ENCODE measurements around the gene PHF14.

The PHF14 gene

DNA sequence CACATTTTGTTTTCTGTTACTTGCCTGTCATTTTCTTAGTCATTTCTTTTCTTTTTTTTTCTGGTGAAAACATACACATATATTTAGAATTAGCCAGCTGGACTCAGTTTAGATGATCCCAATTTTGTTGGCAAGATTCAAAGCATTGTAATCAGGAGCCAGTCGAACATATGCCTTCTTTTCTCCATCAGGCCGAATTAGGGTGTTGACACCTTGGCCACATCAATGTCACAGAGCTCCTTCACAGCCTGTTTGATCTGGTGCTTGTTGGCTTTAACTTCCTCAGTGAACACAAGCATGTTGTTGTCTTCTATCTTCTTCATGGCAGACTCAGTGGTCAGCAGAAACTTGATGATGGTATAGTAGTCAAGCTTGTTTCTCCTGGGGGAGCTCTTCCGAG, 32.6 kb downstream of the PHF14 start:
- Mint-ChIP-seq H3K4me3 (peak overlapping the region; percentile 7 to 14), H3K27ac (peak overlapping the region in 1 of 2 donors; percentile 30), H3K36me3 (ENCODE audit: insufficient read depth) (no peaks in the 10 kb centered on the region), H3K9me3 (no peaks in the 10 kb centered on the region), H3K4me1 (ENCODE audit: low read depth in 2 of 2) (peaks cover 23 to 31% of the 10 kb centered on the region in 2 donors), H3K27me3 (no peaks in the 10 kb centered on the region)
- DNase-seq (no peak), ATAC-seq (replicated peaks) (no peak)

DNA sequence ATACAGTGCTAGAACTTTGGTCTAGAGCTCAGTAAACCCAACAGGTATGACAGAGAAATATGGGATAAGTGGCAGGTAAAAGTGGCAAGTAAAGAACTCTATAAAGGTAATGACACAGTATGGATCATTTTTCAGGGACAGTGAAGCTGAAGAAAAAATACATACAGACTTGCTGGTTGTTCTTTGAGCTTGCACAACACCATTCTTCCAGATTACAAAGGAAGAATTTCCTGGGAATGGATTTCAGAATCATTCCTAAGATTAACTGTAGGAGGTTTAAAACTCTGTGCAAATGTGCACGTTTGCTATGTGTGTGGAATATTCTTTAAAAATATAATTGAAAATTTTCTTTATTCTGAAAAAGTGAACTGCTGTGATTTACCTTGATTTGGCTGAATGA, 36.0 kb downstream of the PHF14 start:
- H3K36me3 Mint-ChIP-seq (ENCODE audit: insufficient read depth) = peaks cover 4% of the 10 kb centered on the region
- H3K4me3 Mint-ChIP-seq = no peak overlapping the region
- no peak for DNase-seq
- H3K9me3 Mint-ChIP-seq = no peaks in the 10 kb centered on the region
- H3K4me1 Mint-ChIP-seq (ENCODE audit: low read depth in 2 of 2) = peaks cover 16 to 26% of the 10 kb centered on the region in 2 donors
- no peak overlapping the region for H3K27ac Mint-ChIP-seq
- no peaks in the 10 kb centered on the region for H3K27me3 Mint-ChIP-seq
- ATAC-seq (replicated peaks) = no peak

DNA sequence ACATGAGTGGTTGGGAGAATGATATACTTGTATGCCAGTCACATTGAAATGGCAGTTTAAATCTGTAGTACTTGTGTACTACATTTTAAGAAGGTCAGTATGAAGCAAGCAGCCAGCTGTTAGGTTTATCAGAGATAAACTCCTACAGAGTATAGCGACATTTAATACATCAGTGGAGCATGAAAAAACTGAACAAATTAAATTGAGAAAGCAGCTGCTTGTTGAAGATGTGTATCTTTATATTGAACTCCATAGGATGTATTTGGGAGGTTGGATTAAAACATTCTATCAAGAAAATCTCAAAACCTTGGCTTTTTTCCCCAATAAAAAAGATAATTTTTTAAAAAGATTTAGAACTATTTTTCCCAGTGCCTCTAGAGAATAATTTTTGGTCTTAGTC, 47.8 kb downstream of the PHF14 start:
- Mint-ChIP-seq H3K27ac (no peak overlapping the region), H3K4me1 (ENCODE audit: low read depth in 2 of 2) (peaks cover 14 to 27% of the 10 kb centered on the region in 2 donors), H3K27me3 (no peaks in the 10 kb centered on the region), H3K36me3 (ENCODE audit: insufficient read depth) (peaks cover 2% of the 10 kb centered on the region), H3K4me3 (no peak overlapping the region), H3K9me3 (no peaks in the 10 kb centered on the region)
- ATAC-seq (replicated peaks) (no peak), DNase-seq (no peak)

DNA sequence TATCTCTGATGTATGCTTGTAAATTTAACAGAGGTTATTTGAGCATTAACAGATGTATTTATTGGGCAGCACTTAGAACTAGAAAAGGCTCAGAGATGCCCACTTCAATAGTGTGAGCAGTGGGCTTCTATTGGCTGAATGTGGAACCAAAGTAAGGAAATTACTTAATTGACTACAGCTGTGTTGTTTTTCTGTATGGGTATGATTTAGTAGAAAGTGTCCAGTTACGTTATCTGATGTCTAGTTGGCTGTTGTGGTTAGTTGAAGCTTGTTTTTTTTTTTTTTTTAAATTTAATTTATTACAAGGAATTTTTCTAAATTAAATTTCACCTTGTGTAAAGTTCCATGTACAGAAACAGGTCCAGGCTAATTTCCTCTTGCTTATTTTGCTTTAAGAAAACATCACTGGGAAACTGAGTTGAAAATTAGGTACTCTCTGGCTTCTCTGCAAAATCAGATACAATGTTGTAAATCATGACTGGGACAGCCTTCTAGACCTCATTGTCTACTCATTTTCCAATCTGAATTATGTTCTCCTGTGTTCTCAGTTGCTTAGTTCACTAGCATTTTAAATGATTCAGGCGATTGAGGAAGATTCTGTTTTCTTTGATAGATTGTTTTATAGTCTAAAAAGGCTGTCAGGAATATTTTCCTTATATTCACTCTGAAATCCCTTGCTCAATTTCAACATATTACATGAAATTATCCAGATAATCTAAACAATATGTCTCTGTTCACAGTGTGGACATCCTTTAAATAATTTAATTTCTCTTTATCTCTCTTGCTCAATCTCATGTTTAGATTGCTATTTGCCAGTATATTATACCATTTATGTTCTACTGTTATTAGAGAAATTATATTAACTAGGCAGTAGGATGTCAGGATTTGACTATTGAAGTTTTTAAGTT, 53.0 kb downstream of the PHF14 start:
- H3K9me3 Mint-ChIP-seq = no peaks in the 10 kb centered on the region
- ATAC-seq (replicated peaks) (no peak), DNase-seq (no peak)
- no peak overlapping the region for H3K27ac Mint-ChIP-seq
- peaks cover 2 to 15% of the 10 kb centered on the region in 2 donors for H3K4me1 Mint-ChIP-seq (ENCODE audit: low read depth in 2 of 2)
- no peak overlapping the region for H3K4me3 Mint-ChIP-seq
- H3K27me3 Mint-ChIP-seq = no peaks in the 10 kb centered on the region
- H3K36me3 Mint-ChIP-seq (ENCODE audit: insufficient read depth) = peaks cover 6% of the 10 kb centered on the region

DNA sequence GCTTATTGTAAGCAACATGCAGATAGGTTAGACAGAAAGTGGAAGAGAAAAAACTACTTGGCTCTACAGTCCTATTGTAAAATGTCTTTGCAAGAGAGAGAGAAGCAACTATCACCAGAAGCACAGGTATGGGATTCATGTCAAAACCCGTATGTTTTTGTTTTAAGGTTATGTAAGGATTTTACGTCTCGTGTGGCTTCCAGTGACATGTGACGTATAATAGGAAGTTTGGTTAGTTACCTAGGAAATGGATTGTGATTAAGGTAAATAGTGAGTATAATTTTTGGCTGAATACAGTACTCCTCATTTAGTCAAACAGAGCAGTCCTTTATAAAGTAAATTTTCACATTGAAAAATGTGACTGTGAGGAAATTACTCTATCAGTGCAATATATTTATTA, 62.0 kb downstream of the PHF14 start:
- Mint-ChIP-seq H3K36me3 (ENCODE audit: insufficient read depth) (peaks cover 23% of the 10 kb centered on the region), H3K4me1 (ENCODE audit: low read depth in 2 of 2) (no peaks in the 10 kb centered on the region), H3K9me3 (no peaks in the 10 kb centered on the region), H3K27me3 (no peaks in the 10 kb centered on the region), H3K4me3 (no peak overlapping the region), H3K27ac (no peak overlapping the region)
- DNase-seq (no peak), ATAC-seq (replicated peaks) (no peak)

DNA sequence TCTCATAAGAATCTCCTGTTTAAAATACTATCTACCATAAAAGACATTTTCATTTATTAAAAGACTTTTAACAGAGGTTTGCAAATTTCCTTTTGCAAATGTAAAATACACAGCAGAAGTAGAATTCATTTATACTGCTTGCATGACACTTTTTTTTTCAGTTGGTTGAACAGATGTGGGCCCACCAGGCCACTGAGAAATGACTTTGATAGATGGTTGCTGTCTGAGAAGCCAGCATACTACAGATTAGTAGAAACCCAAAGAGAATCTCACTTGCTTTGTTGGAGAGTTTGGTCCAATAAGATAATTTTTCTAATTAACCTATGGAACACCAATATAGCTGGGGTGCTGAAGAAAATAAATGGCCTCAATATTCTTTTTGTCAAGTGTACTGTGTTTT, 66.3 kb downstream of the PHF14 start:
- peaks cover 23% of the 10 kb centered on the region for H3K36me3 Mint-ChIP-seq (ENCODE audit: insufficient read depth)
- ATAC-seq (replicated peaks) = no peak
- no peaks in the 10 kb centered on the region for H3K4me1 Mint-ChIP-seq (ENCODE audit: low read depth in 2 of 2)
- H3K27ac Mint-ChIP-seq = no peak overlapping the region
- H3K27me3 Mint-ChIP-seq = no peaks in the 10 kb centered on the region
- H3K9me3 Mint-ChIP-seq = no peaks in the 10 kb centered on the region
- DNase-seq = no peak
- no peak overlapping the region for H3K4me3 Mint-ChIP-seq

DNA sequence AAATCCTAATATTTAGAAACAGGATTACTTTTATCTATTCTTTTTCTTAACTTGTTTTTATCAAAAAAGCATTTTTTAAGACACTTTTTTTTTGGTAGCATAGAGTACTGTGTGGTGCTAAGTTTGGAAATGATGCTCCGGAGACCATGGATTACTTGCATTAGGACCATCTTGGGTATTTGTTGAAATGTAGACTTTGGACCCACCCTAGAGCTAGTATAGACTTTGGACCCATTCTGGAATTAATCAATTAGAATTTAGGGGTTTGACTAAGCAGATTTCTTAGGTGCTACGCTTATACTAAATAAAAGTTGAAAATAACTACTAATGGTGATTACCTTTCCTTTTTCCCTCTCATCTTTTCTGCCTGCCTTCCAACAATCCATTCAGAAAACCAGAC, 80.4 kb downstream of the PHF14 start:
- no peak overlapping the region for H3K4me3 Mint-ChIP-seq
- no peak overlapping the region for H3K27ac Mint-ChIP-seq
- no peaks in the 10 kb centered on the region for H3K9me3 Mint-ChIP-seq
- ATAC-seq (replicated peaks) = no peak
- DNase-seq = no peak
- H3K27me3 Mint-ChIP-seq = no peaks in the 10 kb centered on the region
- H3K36me3 Mint-ChIP-seq (ENCODE audit: insufficient read depth) = peaks cover 21% of the 10 kb centered on the region
- no peaks in the 10 kb centered on the region for H3K4me1 Mint-ChIP-seq (ENCODE audit: low read depth in 2 of 2)

DNA sequence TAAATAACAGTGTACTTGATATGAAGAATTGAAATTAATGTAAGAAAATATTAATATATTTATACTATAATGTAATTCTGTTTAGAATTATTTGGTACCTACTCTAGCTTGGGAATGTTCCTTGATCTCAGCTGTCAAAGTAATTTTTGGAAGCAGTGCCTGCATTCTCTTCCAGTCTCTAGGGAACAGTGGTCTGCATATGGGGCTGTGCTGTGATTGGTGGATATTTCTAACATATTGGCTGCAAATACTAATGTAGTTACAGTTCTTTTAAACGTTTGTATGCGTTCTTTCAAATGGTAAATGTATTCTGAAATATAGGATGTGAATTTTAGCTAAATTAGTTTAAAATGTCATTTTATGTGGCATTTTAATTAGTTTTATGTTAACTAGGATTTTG, 87.2 kb downstream of the PHF14 start:
- peaks cover 35% of the 10 kb centered on the region for H3K36me3 Mint-ChIP-seq (ENCODE audit: insufficient read depth)
- no peak for DNase-seq

DNA sequence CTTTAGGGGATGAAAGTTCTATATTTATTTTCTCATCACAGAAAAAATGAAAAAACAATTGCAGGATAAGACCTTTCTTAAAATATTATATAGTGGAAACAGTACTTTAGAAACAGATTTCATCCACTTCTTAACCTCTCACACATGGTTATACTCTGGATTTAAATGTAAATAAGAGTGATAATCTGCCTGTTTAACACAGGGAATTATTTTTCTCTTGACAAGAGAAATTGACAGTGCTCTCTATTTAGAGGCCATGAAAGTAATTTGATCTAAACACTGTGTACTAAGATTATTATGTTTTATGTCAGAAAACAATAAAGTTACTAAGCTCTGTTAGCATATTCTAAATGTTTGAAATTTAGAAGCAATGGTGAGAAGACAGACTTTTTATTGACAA, 88.4 kb downstream of the PHF14 start:
- no peaks in the 10 kb centered on the region for H3K27me3 Mint-ChIP-seq
- peaks cover 35% of the 10 kb centered on the region for H3K36me3 Mint-ChIP-seq (ENCODE audit: insufficient read depth)
- H3K4me3 Mint-ChIP-seq = no peak overlapping the region
- H3K27ac Mint-ChIP-seq = no peak overlapping the region
- no peaks in the 10 kb centered on the region for H3K4me1 Mint-ChIP-seq (ENCODE audit: low read depth in 2 of 2)
- DNase-seq (no peak), ATAC-seq (replicated peaks) (no peak)
- H3K9me3 Mint-ChIP-seq = no peaks in the 10 kb centered on the region

More for the DNA sequence above, 87.2 kb downstream of the PHF14 start:
- no peaks in the 10 kb centered on the region for H3K9me3 Mint-ChIP-seq
- ATAC-seq (replicated peaks) = no peak
- no peak overlapping the region for H3K27ac Mint-ChIP-seq
- no peak overlapping the region for H3K4me3 Mint-ChIP-seq
- H3K27me3 Mint-ChIP-seq = no peaks in the 10 kb centered on the region
- no peaks in the 10 kb centered on the region for H3K4me1 Mint-ChIP-seq (ENCODE audit: low read depth in 2 of 2)

DNA sequence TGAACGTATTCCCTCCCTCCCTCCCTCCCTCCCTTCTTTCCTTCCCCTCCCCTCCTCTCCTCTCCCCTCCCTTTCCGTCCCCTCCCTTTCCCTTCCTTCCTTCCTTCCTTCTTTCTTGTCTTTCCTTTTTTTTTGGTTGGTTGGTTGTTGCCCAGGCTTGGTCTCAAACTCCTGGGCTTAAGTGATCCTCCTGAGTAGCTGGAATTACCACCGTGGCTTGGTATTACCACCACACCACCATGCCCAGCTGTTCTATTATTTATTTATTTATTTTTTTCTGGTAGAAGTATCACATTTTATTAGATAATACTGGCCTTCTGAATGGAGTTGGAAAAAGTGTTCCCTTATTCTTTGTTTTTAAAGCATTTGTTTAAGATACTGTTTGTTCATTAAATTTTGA, 95.9 kb downstream of the PHF14 start:
- ATAC-seq (replicated peaks) (no peak), DNase-seq (no peak)
- Mint-ChIP-seq H3K9me3 (no peaks in the 10 kb centered on the region), H3K27me3 (no peaks in the 10 kb centered on the region), H3K36me3 (ENCODE audit: insufficient read depth) (no peaks in the 10 kb centered on the region), H3K4me3 (no peak overlapping the region), H3K27ac (no peak overlapping the region), H3K4me1 (ENCODE audit: low read depth in 2 of 2) (no peaks in the 10 kb centered on the region)

DNA sequence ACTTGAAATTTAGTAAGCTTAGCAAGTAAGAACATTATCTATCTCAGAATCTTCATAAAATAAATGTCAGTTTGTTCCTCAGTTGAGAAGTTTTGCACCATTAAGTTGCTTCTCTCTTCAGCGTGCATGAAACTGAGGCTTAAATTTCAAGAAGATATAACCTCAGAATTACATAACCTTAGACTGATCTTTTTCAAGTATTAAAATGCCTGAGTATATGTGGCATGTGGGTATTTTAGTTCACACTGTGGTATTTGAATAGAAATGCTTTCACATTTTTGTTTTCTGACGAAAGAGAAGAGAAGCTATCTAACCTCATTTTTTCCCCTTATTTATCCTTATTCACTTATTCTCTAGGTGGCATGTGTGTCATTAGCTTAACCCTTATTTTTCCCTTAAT, 104.1 kb downstream of the PHF14 start:
- no peak overlapping the region for H3K27ac Mint-ChIP-seq
- H3K36me3 Mint-ChIP-seq (ENCODE audit: insufficient read depth) = no peaks in the 10 kb centered on the region
- no peaks in the 10 kb centered on the region for H3K27me3 Mint-ChIP-seq

DNA sequence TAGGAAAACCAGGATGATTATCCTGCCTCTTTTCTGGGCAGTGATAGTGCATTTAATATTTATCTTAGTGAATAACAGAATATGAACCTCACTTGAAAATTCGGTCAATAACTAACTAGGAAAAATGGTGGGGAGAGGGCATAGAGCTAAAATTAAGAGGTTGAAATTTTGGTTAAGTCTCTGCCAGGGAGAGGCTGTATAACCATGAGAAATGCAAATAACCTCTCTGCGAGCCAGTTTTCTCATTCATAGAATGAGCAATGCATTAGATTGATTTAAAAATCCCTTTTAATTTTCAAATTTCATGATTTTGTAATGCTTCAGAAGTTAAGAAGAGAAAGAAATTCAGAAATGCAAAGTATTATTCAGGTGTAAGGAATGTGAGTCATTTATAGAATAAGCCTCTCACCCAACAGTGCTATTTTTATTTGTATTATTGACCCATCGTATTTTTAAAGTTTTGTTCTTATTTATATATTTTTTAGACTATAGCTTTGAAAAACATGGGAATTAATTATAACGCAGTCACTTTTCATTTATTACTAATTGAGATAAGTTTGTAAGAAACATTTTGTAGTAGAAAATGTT, 104.7 kb downstream of the PHF14 start:
- H3K27me3 Mint-ChIP-seq = no peaks in the 10 kb centered on the region
- no peaks in the 10 kb centered on the region for H3K9me3 Mint-ChIP-seq
- DNase-seq = no peak
- no peak overlapping the region for H3K4me3 Mint-ChIP-seq
- peaks cover 0 to 6% of the 10 kb centered on the region in 2 donors for H3K4me1 Mint-ChIP-seq (ENCODE audit: low read depth in 2 of 2)
- no peak overlapping the region for H3K27ac Mint-ChIP-seq
- no peak for ATAC-seq (replicated peaks)
- no peaks in the 10 kb centered on the region for H3K36me3 Mint-ChIP-seq (ENCODE audit: insufficient read depth)

More for the DNA sequence above, 104.1 kb downstream of the PHF14 start:
- ATAC-seq (replicated peaks) (no peak), DNase-seq (no peak)
- H3K9me3 Mint-ChIP-seq = no peaks in the 10 kb centered on the region
- peaks cover 0 to 5% of the 10 kb centered on the region in 2 donors for H3K4me1 Mint-ChIP-seq (ENCODE audit: low read depth in 2 of 2)
- H3K4me3 Mint-ChIP-seq = no peak overlapping the region

DNA sequence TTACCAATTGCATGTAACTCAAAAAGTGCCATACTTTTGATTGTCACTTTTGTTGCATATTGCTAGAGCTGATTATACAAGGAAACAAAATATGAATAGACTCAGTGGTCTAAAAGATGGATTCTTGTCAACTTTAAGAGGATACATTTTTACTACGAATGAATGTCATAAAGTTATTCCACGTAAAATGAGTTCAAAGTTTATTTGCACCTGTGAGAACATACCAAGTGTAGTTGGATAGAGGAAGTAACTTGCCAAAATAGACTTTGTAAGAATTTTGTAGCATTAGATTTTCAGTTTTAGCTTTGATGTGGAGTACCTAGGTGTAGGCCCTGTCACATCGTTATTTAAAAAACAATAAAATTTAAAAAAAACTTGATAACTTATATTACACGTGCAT, 106.2 kb downstream of the PHF14 start:
- no peak for ATAC-seq (replicated peaks)

DNA sequence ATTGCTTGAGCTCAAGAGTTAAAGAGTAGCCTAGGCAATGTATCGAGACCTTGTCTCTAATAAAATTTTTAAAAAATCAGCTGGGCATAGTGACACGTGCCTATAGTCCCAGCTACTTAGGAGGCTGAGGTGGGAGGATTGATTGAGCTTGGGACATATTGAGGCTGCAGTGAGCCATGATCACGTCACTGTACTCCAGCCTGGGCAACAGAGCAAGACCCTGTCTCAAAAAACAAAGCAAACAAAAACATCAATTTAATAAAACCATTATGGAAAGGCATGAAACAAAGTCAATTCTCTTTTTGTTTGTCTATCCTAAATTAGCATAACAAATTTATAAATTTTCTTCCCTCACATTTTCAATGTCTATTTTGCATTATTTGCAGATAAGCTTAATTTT, 108.4 kb downstream of the PHF14 start:
- DNase-seq (no peak), ATAC-seq (replicated peaks) (no peak)
- Mint-ChIP-seq H3K36me3 (ENCODE audit: insufficient read depth) (peaks cover 2% of the 10 kb centered on the region), H3K4me3 (no peak overlapping the region), H3K9me3 (no peaks in the 10 kb centered on the region), H3K27ac (no peak overlapping the region), H3K27me3 (no peaks in the 10 kb centered on the region), H3K4me1 (ENCODE audit: low read depth in 2 of 2) (peaks cover 0 to 6% of the 10 kb centered on the region in 2 donors)

More for the DNA sequence above, 106.2 kb downstream of the PHF14 start:
- H3K36me3 Mint-ChIP-seq (ENCODE audit: insufficient read depth) = no peaks in the 10 kb centered on the region
- H3K4me1 Mint-ChIP-seq (ENCODE audit: low read depth in 2 of 2) = peaks cover 0 to 6% of the 10 kb centered on the region in 2 donors
- no peak for DNase-seq
- no peaks in the 10 kb centered on the region for H3K9me3 Mint-ChIP-seq
- H3K4me3 Mint-ChIP-seq = no peak overlapping the region
- H3K27ac Mint-ChIP-seq = no peak overlapping the region
- no peaks in the 10 kb centered on the region for H3K27me3 Mint-ChIP-seq
